OCI-LY3 (cell line): ENCODE results near the gene AGBL4.
"Not testable (repeated sequence)": the region's sequence is repeated elsewhere in the genome, so short reads cannot be mapped to it uniquely, and the experiment has no call there.

Experiments used
- CTCF ChIP-seq: fragments of 200-600, 300-600 bp; sonication (generic); IDR thresholded peaks from 2 replicates; pipeline ENCODE4 v1.5.1; 2014; ENCODE audit warnings: antibody characterized with exemption, low read length, low read depth
- EZH2phosphoT487 ChIP-seq: fragments of 200-600 bp; shearing (Covaris generic); IDR thresholded peaks from 2 replicates; pipeline ENCODE4 v1.6.1; 2018; ENCODE audit warnings: antibody characterized with exemption, mixed run types, low read depth

- TF ChIP-seq CTCF, EZH2phosphoT487: not testable (repeated sequence)
These were observed 285.6 kb downstream of the AGBL4 start for GRCh38 chr1:49738118-49738517.
